Psoas muscle (tissue), 8 donors: ENCODE data around the gene REXO4. TPM values are rescaled to one million over a fixed set of nuclear protein-coding genes. Genes with fewer than 3 reads are reported as not detected.
"Not testable (repeated sequence)": the region's sequence is repeated elsewhere in the genome, so short reads cannot be mapped to it uniquely, and the experiment has no call there.

Source experiments
- ATAC-seq, 4 donors: fragments of 200-7000 bp; cut with Tn5 transposase; one replicate each; pipeline ENCODE4 v1.9.1; 2020; ENCODE audit warnings: moderate library complexity in 3 of 4, mild to moderate bottlenecking in 2 of 4
- DNase-seq, 2 donors: peaks; one replicate each; pipeline ENCODE4 v3.0.0-alpha.2; 2020
- H3K27ac ChIP-seq: fragments of 200-600 bp; one replicate; pipeline ENCODE4 v1.8.0; 2022
- H3K27me3 ChIP-seq, 3 donors: fragments of 200-600 bp in 1 of 3; one replicate each; pipeline versions ENCODE4 v1.6.1 to v1.8.0; 2013 to 2022; ENCODE audit warnings: low read length in 2 of 3, mild to moderate bottlenecking in 2 of 3, moderate library complexity in 1 of 3; ENCODE audit not compliant: insufficient read depth in 3 of 3
- H3K36me3 ChIP-seq, 2 donors: fragments of 200-600 bp in 1 of 2; one replicate each; pipeline versions ENCODE4 v1.6.1 to v1.8.0; 2013 to 2022; ENCODE audit warnings: low read depth in 1 of 2, mild to moderate bottlenecking in 1 of 2, moderate library complexity in 1 of 2; ENCODE audit not compliant: insufficient read depth in 1 of 2
- H3K4me1 ChIP-seq: fragments of 200-600 bp; one replicate; pipeline ENCODE4 v1.8.0; 2022
- H3K4me3 ChIP-seq: fragments of 200-600 bp; one replicate; pipeline ENCODE4 v1.8.0; 2022; ENCODE audit warnings: mild to moderate bottlenecking
- H3K9me3 ChIP-seq: fragments of 200-600 bp; one replicate; pipeline ENCODE4 v1.8.0; 2022
- CTCF ChIP-seq: fragments of 200-600 bp; IDR thresholded peaks from one replicate; pipeline ENCODE4 v1.8.0; 2022; ENCODE audit warnings: antibody characterized with exemption
- WGBS, 3 donors: extraction: QIAGEN DNeasy Blood & Tissue Kit; methylation state at CpG; one replicate each; pipeline versions ENCODE4 v1.1.6 to v1.1.7; 2013; 5-methylcytosine and 5-hydroxymethylcytosine counted together
- intact Hi-C, 2 donors: fragments of 100-400 bp; cut with DNase I; formaldehyde crosslinking; loops; one replicate each; pipeline versions ENCODE4 v1.11.0 to v1.14.2; 2022
- polyA plus RNA-seq, 3 donors: library from polyadenylated mRNA; stranded (reverse); fragments of 200-250 nt; gene quantifications; one replicate each; pipeline ENCODE4 v1.2.3, GENCODE V29; 2013
- total RNA-seq, 4 donors: library from RNA; stranded (reverse); fragmentation: NEBNext Ultra II Directional in 2 of 4; extraction: Animal tissue kit (Norgen Biotek cat#: 25700) in 2 of 4; gene quantifications; one replicate each; pipeline versions ENCODE4 v1.2.1 to v1.2.4, GENCODE V29; 2021 to 2023
- donor health status: healthy with polysubstance abuse.
- donor health status: DM: no; HTN: no; CAD: no; lungs with moderate emphysema.
- donor health status: Bipolar disorder and iron deficiency.
- donor health status: healthy.
- donor health status: DM: yes; HTN: yes; CAD: no.
- donor health status: DM: no; HTN: no; CAD: no.
- donor health status: DM: no; HTN: no; CAD: no.
- donor health status: DM: yes; HTN: yes; CAD: no.

The REXO4 gene
- total and polyA plus RNA-seq, 7 donors: 23.8 to 75.2 (median 31.2) TPM

GRCh38 chr9:133380734-133381133 is 37.1 kb downstream of the REXO4 start:
- Histone ChIP-seq H3K27ac (no peak overlapping the region), H3K9me3 (no peaks in the 10 kb centered on the region), H3K4me1 (peaks cover 6% of the 10 kb centered on the region), H3K36me3 (no peaks in the 10 kb centered on the region), H3K27me3 (no peaks in the 10 kb centered on the region), H3K4me3 (no peak overlapping the region)
- intact Hi-C loops: no loop called here
- no peak for TF ChIP-seq CTCF
- WGBS, 3 donors: 80 to 82% (median 81%) methylated on average over 4 of the region's 4 CpGs
- no peak for DNase-seq
- ATAC-seq: no peak

- intact Hi-C loops: loop anchor here in 1 of 2 donors (5.0 kb wide), 1 partner anchor 42 kb away; the partner anchor contains the start of gene SURF6
Observed at GRCh38 chr9:133379153-133380086, 38.4 kb downstream of the REXO4 start.

GRCh38 chr9:133378408-133378962 is 39.3 kb downstream of the REXO4 start:
- intact Hi-C loops: loop anchor here in 1 of 2 donors (5.0 kb wide), 1 partner anchor 41 kb away; the partner anchor contains the start of gene SURF6
- Histone ChIP-seq H3K4me3 (no peak overlapping the region), H3K9me3 (no peaks in the 10 kb centered on the region), H3K4me1 (peaks cover 19% of the 10 kb centered on the region), H3K27me3 (no peaks in the 10 kb centered on the region), H3K27ac (no peak overlapping the region), H3K36me3 (no peaks in the 10 kb centered on the region)
- no peak for ATAC-seq
- no peak for TF ChIP-seq CTCF
- no peak for DNase-seq
- 73 to 87% (median 82%) methylated on average over 1 of the region's 1 CpG for WGBS, 3 donors

More at GRCh38 chr9:133379153-133380086, 38.4 kb downstream of the REXO4 start:
- H3K27ac ChIP-seq: no peak overlapping the region
- H3K36me3 ChIP-seq: no peaks in the 10 kb centered on the region
- no peak for ATAC-seq
- no peaks in the 10 kb centered on the region for H3K9me3 ChIP-seq
- peaks cover 10% of the 10 kb centered on the region for H3K4me1 ChIP-seq
- no peaks in the 10 kb centered on the region for H3K27me3 ChIP-seq
- TF ChIP-seq CTCF: no peak
- WGBS, 3 donors: 84 to 87% (median 86%) methylated on average over 14 of the region's 14 CpGs
- no peak for DNase-seq
- no peak overlapping the region for H3K4me3 ChIP-seq

GRCh38 chr9:133377721-133378216 is 40.0 kb downstream of the REXO4 start:
- Histone ChIP-seq H3K36me3 (no peaks in the 10 kb centered on the region), H3K9me3 (no peaks in the 10 kb centered on the region), H3K4me1 (peaks cover 24% of the 10 kb centered on the region), H3K27me3 (no peaks in the 10 kb centered on the region), H3K4me3 (no peak overlapping the region), H3K27ac (no peak overlapping the region)
- intact Hi-C loops: loop anchor here (2.0 to 5.0 kb wide), 2 partner anchors 27 to 40 kb away; partner anchors contain the start of gene SURF6 (in 1 of the 2)
- TF ChIP-seq CTCF: no peak
- ATAC-seq: no peak
- no peak for DNase-seq
- 58 to 75% (median 65%) methylated on average over 6 of the region's 6 CpGs for WGBS, 3 donors

- intact Hi-C loops: loop anchor here (2.0 to 5.0 kb wide), 2 partner anchors 28 to 40 kb away; partner anchors contain the start of gene SURF6 (in 1 of the 2)
- DNase-seq: not testable (repeated sequence)
Observed at GRCh38 chr9:133377280-133377679, 40.5 kb downstream of the REXO4 start.

More at GRCh38 chr9:133377280-133377679, 40.5 kb downstream of the REXO4 start:
- H3K27ac ChIP-seq, ATAC-seq, H3K4me3 ChIP-seq, H3K9me3 ChIP-seq, H3K27me3 ChIP-seq, H3K36me3 ChIP-seq: not testable (repeated sequence)
- peaks cover 29% of the 10 kb centered on the region for H3K4me1 ChIP-seq
- 88 to 94% (median 89%) methylated on average over 14 of the region's 14 CpGs for WGBS, 3 donors
